ENCODE results near the gene GMEB2. TPM values are rescaled to one million over a fixed set of nuclear protein-coding genes. Genes with fewer than 3 reads are reported as not detected.

GMEB2 gene
- total RNA-seq, 2 donors from 2014 or later: 11.5 to 12.3 TPM

GRCh38 chr20:63558804-63559484, 68.0 kb downstream of the GMEB2 start:
- Histone ChIP-seq H3K9ac (ENCODE audit: extremely low read depth, low read length, poor library complexity, severe bottlenecking) (no peak overlapping the region), H3K27ac (ENCODE audit: low read depth, low read length) (no peak overlapping the region), H3K4me3 (ENCODE audit: low read length) (no peak overlapping the region), H3K27me3 (ENCODE audit: control insufficient read depth, insufficient read depth, low read length, poor library complexity, severe bottlenecking) (no peaks in the 10 kb centered on the region), H3K9me3 (ENCODE audit: control insufficient read depth, low read length) (no peaks in the 10 kb centered on the region), H3K4me1 (ENCODE audit: control insufficient read depth, insufficient read depth, low read length) (no peaks in the 10 kb centered on the region), H3K36me3 (ENCODE audit: control insufficient read depth, insufficient read depth, low read length) (peaks cover 7% of the 10 kb centered on the region)
- no peak overlapping the region for H3K27ac Mint-ChIP-seq
- H3K4me1 Mint-ChIP-seq: no peaks in the 10 kb centered on the region
- H3K4me3 Mint-ChIP-seq: no peak overlapping the region
- no peak for TF ChIP-seq CTCF (conservative IDR thresholded peaks at IDR 0.05)
- H3K36me3 Mint-ChIP-seq (ENCODE audit: low read depth): peaks cover 12% of the 10 kb centered on the region
- DNase-seq: no peak
- WGBS, 2 experiments (ENCODE audit: insufficient coverage in 1 of 2, insufficient read length in 1 of 2): 96 to 98% methylated on average over 8 to 14 of the region's 14 CpGs
- H3K27me3 Mint-ChIP-seq (ENCODE audit: insufficient read depth): no peaks in the 10 kb centered on the region
- H3K9me3 Mint-ChIP-seq: no peaks in the 10 kb centered on the region

GRCh38 chr20:63557481-63557891, 69.4 kb downstream of the GMEB2 start:
- no peak for TF ChIP-seq CTCF (conservative IDR thresholded peaks at IDR 0.05)
- H3K9me3 ChIP-seq (ENCODE audit: control insufficient read depth, low read length): no peaks in the 10 kb centered on the region
- H3K36me3 ChIP-seq (ENCODE audit: control insufficient read depth, insufficient read depth, low read length): peaks cover 7% of the 10 kb centered on the region
- Mint-ChIP-seq H3K4me3 (no peak overlapping the region), H3K9me3 (no peaks in the 10 kb centered on the region), H3K27ac (no peak overlapping the region), H3K4me1 (no peaks in the 10 kb centered on the region), H3K36me3 (ENCODE audit: low read depth) (peaks cover 12% of the 10 kb centered on the region), H3K27me3 (ENCODE audit: insufficient read depth) (no peaks in the 10 kb centered on the region)
- no peak overlapping the region for H3K27ac ChIP-seq (ENCODE audit: low read depth, low read length)
- WGBS, 2 experiments (ENCODE audit: insufficient coverage in 1 of 2, insufficient read length in 1 of 2): 93 to 96% methylated on average over 10 to 19 of the region's 19 CpGs
- H3K27me3 ChIP-seq (ENCODE audit: control insufficient read depth, insufficient read depth, low read length, poor library complexity, severe bottlenecking): no peaks in the 10 kb centered on the region
- H3K4me3 ChIP-seq (ENCODE audit: low read length): no peak overlapping the region
- DNase-seq: no peak
- H3K4me1 ChIP-seq (ENCODE audit: control insufficient read depth, insufficient read depth, low read length): no peaks in the 10 kb centered on the region
- no peak overlapping the region for H3K9ac ChIP-seq (ENCODE audit: extremely low read depth, low read length, poor library complexity, severe bottlenecking)

GRCh38 chr20:63556873-63557478, 69.9 kb downstream of the GMEB2 start:
- H3K27me3 Mint-ChIP-seq (ENCODE audit: insufficient read depth): no peaks in the 10 kb centered on the region
- no peak overlapping the region for H3K4me3 ChIP-seq (ENCODE audit: low read length)
- no peaks in the 10 kb centered on the region for H3K4me1 Mint-ChIP-seq
- no peak overlapping the region for H3K27ac ChIP-seq (ENCODE audit: low read depth, low read length)
- peaks cover 12% of the 10 kb centered on the region for H3K36me3 Mint-ChIP-seq (ENCODE audit: low read depth)
- H3K9ac ChIP-seq (ENCODE audit: extremely low read depth, low read length, poor library complexity, severe bottlenecking): no peak overlapping the region
- no peak overlapping the region for H3K4me3 Mint-ChIP-seq
- no peak overlapping the region for H3K27ac Mint-ChIP-seq
- peaks cover 7% of the 10 kb centered on the region for H3K36me3 ChIP-seq (ENCODE audit: control insufficient read depth, insufficient read depth, low read length)
- no peaks in the 10 kb centered on the region for H3K4me1 ChIP-seq (ENCODE audit: control insufficient read depth, insufficient read depth, low read length)
- 71 to 78% methylated on average over 10 to 23 of the region's 23 CpGs for WGBS, 2 experiments (ENCODE audit: insufficient coverage in 1 of 2, insufficient read length in 1 of 2)
- no peaks in the 10 kb centered on the region for H3K27me3 ChIP-seq (ENCODE audit: control insufficient read depth, insufficient read depth, low read length, poor library complexity, severe bottlenecking)
- no peak for TF ChIP-seq CTCF (conservative IDR thresholded peaks at IDR 0.05)
- H3K9me3 Mint-ChIP-seq: no peaks in the 10 kb centered on the region
- H3K9me3 ChIP-seq (ENCODE audit: control insufficient read depth, low read length): no peaks in the 10 kb centered on the region
- no peak for DNase-seq
